Stimulated activated CD8-positive, alpha-beta memory T cell treated with anti-CD3 and anti-CD28 coated beads, Interleukin-7, amount 100 ng/mL, for 1 hour (primary cell): Measurements from ENCODE around the gene NDUFV2.

ENCODE experiments used
- DNase-seq, 2 donors: peaks; one replicate each; pipeline ENCODE4 v3.0.0-alpha.2; 2020; ENCODE audit warnings: low read depth in 2 of 2

The NDUFV2 gene

DNA sequence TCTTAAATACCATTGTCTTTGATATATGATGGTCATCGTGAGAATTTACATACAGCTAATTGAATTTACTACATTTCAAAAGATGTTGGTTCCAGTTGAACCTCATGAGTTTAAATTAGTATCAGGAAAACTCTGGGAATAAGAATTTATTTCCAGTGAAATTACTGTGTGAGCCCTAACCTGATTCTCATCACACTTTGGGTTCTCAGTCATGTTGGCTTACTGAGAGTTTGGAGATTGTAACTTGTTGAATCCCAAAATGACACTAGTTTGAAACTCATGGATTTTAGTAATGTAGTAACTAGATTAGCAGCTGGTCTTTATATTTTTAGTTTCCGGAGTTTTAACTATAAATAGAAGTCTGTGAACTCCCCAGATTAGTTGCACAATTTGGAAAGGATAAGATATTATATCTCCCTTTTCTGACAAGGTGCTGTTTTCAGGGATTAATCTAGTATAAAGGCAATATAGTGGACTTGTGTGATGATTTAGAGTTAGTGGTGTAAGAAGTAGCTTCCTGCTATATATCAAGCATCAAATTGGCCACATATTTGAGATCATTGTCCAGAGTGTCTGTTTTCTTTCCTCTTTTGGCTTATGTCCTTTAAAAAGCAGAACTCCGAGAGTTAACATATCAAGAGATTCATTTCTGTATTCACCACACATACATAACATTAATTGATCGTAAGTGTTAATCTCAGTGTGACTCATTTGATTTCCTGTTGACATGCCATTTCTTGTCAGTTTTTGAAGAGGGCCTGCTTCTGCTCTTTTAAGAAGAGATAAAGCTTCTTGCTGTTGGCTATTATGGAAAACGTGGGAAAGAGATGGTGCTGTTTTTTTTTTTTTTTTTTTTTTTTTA, 15.7 kb downstream of the NDUFV2 start:
- no peak for DNase-seq

DNA sequence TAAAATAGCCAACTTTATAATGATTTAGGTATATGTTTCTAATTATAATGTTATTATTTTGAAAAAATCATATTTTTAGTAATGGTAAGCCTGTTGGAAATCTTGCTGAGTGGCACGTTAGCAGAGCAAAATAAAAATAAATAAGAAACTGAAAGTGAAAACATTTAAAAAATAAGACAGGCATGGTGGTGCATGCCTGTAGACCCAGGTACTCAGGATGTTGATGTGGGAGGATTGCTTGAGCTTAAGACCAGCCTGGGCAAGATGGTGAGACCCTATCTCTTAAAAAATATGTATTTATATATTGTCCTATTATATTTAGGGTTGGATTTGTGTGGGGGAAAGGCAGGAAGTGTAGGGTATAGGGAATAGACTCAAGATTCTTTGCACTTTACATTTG, 18.3 kb downstream of the NDUFV2 start:
- DNase-seq = no peak

GRCh38 chr18:9123520-9123919, 21.0 kb downstream of the NDUFV2 start:
- no peak for DNase-seq

GRCh38 chr18:9124824-9125223, 22.3 kb downstream of the NDUFV2 start:
- no peak for DNase-seq

DNA sequence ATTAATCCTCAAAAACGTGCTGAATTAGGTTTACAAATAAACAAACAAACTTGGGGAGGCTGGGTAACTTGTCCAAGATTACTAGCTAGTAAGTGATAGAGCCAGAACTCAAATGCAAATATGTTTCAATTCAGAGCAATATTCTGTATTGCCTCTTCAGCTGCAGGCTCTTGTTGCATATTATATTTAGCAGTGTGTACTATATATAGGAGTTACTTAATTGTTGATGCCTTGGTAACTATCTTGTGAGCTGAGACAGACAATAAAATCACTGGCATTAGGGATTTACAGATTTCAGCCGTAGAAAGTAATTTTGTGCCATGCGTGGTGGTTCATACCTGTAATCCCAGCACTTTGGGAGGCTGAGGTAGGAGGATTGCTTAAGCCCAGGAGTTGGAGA, 23.8 kb downstream of the NDUFV2 start:
- DNase-seq = no peak

GRCh38 chr18:9130195-9130594, 27.7 kb downstream of the NDUFV2 start:
- DNase-seq = no peak

GRCh38 chr18:9130806-9131205, 28.3 kb downstream of the NDUFV2 start:
- DNase-seq = no peak

GRCh38 chr18:9132628-9133027, 30.1 kb downstream of the NDUFV2 start:
- DNase-seq = no peak

DNA sequence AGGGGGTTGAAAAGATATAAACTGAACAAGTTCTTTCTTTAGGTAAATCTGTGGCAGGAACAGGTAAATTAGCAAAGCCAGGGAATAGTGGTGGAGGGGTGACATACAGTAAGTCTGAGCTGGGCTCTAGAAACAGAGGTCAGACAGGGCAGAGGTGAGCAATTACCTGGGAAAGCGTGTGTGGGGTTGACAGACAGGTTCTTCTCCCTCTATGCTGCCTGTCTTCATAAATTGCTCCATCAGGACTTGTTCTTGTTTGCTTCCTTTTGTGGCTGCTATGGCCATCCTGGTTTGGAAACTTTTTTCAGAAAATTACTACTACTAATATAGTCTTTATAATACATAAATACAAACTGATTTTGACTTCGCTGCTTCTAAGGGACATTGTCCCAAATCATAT, 30.7 kb downstream of the NDUFV2 start:
- DNase-seq = no peak

DNA sequence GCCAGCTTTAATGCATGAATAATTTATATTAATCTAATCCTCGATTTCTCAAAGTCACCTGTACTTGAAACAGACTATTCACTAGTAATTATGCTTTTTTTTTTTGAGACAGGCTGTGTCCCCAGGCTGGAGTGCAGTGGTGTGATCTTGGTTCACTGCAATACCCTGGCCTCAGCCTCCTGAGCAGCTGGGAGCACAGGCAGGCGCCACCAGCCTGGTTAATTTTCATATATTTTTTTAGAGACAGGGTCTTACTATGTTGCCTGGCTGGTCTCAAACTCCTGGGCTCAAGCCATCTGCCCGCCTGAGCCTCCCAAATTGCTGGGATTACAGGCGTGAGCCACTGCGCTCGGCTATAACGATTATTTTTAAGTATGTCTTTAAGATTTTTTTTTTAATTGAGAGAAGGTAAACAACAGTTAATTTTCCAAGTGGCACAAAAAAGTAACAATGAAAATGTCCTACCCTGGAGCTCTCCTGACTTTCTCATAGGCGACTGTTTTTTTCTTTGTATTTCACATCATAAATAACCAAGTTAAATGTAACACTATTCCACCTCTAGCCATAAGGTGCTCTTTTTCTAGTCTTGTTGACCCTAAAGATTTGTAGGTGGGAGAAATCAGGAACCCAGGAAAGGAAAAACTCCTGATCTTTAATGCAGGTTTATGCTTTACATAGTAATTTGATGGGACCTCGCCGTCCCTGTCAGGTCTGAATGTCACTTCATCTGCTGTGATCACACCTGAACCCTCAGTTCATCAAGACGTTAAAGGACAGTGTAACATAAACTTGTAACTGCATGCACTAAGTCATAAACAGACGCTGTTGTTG, 32.8 kb downstream of the NDUFV2 start:
- no peak for DNase-seq

DNA sequence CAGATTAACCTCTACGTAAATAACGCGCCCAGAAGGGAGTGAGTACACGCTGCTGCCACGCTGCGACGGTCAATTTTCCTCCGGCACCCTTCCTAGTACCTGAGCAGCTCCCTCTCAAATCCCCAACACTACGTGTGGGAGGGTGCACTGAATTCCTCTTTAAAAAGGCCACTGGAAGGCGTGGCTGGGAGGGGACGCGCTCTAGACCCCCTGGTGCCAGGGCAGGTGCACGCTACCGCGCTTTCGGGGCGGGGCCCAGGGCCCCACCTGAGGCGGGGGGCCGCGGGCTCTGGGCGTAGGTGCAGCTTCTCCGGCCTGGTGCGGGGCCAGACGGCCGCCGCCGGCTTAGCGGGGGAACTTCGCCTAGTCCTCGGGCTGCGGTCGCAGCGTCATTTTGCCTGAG, 33.4 kb downstream of the NDUFV2 start:
- DNase-seq = peak in 1 of 2 donors; percentile 12

DNA sequence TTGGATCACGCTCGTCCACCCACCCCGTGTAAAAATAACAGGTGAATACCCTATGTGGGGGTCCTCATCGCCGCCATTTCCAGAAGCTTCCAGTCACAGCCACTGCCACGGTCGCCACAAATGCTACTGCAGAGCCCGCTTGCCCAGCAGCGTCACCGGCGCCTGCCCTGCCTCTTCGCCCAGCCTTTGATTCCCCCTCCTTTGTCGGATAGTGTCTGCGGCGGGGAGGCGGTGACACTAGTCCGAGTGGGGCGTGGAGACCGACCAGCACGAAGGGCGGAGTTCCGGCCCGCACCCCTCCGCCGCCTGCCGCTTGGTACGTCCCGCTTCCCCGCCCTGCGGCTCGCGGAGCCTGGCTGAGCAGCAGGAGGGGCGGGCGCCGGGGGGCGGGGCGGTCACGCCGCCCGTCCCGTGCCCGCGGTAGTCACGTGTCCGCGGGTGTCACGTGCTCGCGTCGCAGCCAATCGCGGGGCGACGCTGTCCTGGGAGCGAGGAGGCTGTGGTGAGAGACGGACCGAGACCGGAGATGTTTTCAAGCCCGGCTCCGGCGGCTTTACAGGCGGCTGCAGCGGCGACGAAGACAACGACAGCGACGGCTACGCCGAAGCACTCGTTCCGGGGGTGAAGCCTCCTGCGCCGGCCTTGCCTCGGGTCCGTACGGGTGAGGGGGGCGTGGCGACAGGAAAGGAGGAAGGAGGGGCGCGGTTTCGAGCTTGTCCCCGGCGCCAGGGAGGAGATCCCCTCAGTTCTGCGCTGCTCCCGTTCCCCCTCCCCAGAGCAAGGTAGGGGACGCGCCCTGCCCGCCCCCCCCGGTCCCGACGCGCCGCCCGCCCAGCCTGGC, 34.0 kb downstream of the NDUFV2 start, which contains the start of gene ANKRD12:
ANKRD12 (plus strand) TSS at position 467 of the 841 bp plus-strand sequence. CDS start 45,652 bp downstream, outside the sequence.
- DNase-seq = peak; percentile 96 to 98

GRCh38 chr18:9137168-9138066, 34.9 kb downstream of the NDUFV2 start:
- peak; percentile 33 to 37 for DNase-seq

- no peak for DNase-seq
Observed at GRCh38 chr18:9139400-9140039, 37.0 kb downstream of the NDUFV2 start.

GRCh38 chr18:9140381-9140780, 37.9 kb downstream of the NDUFV2 start:
- no peak for DNase-seq

- DNase-seq = no peak
Observed at GRCh38 chr18:9140984-9141383, 38.5 kb downstream of the NDUFV2 start.

- no peak for DNase-seq
Observed at GRCh38 chr18:9146224-9146623, 43.7 kb downstream of the NDUFV2 start.

DNA sequence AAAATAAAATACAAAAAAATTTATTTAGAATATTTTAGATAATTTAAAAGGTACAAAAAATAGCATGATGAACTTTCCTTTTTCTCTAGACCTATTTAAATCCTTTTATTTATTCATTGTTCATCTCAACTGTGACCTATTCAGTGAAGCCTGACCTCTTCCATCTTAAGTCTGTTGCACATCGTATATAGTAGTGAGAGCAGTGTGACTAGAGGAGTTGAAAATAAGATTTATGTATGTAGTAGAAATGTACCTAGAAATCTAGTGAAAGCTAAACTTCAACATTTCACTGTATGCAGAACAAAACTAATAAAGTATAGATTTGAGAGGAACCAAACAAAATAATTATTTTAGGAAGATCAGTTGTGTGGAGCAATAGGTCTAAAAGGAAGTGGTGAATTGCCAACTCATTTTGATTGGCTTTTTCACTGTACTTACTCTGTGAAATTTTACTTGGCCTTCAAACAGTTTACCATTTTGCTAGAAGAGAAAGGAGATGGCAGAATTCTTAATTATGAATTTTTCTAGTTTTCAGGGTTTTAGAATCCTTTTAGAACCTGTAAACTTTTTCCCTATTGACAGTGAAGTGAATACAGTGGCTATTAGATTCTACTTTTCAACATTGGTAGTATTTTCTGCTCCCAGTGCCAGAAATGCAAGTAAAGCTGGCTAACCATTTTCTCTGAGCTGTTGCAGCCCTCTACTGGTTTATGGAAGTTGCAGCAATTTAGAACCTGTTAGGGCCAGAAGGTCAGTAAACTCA, 45.1 kb downstream of the NDUFV2 start:
- no peak for DNase-seq

- DNase-seq = no peak
Observed at GRCh38 chr18:9148203-9148552, 45.7 kb downstream of the NDUFV2 start.

DNA sequence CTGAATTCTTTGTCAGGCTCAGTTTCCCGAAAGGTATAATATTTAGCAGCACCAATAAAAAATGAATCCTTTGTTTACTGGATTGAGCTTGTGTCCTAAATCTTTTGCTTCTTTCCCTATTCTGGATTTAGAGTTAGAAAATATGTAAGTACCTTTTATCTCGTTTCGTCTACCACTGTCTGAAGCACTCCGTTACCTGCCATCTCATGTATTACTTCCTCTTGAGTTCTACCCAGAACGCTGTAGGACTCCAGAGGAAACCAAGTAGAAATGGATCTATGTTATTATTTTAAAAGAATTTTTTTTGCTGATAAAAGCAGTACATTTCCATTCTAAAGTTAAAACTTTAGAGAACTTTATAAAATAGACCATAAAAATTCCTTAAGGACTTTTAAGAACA, 47.6 kb downstream of the NDUFV2 start:
- no peak for DNase-seq
